Fibroblast of lung (primary cell): ENCODE data around the gene UBQLN4. TPM values are rescaled to one million over a fixed set of nuclear protein-coding genes. Genes with fewer than 3 reads are reported as not detected.

ENCODE experiments used
- DNase-seq, 2 donors: peaks; one replicate each; pipeline versions ENCODE4 v3.0.0 to v3.0.0-alpha.2; 2010; ENCODE audit warnings: low read depth in 2 of 2
- H2AFZ ChIP-seq: 2 replicates; pipeline ENCODE4 v1.5.1; 2012; ENCODE audit warnings: low read length, control low read depth, inconsistent platforms
- H3K27ac ChIP-seq: 2 replicates; pipeline ENCODE4 v1.5.1; 2011; ENCODE audit warnings: low read length, control low read depth; ENCODE audit not compliant: insufficient read depth
- H3K27me3 ChIP-seq: 2 replicates; pipeline ENCODE4 v1.5.1; 2011; ENCODE audit warnings: mild to moderate bottlenecking, low read length; ENCODE audit not compliant: control insufficient read depth, insufficient read depth
- H3K36me3 ChIP-seq: 2 replicates; pipeline ENCODE4 v1.5.1; 2011; ENCODE audit warnings: low read length; ENCODE audit not compliant: control insufficient read depth, insufficient read depth
- H3K4me1 ChIP-seq: 2 replicates; pipeline ENCODE4 v1.5.1; 2011; ENCODE audit warnings: low read length; ENCODE audit not compliant: control insufficient read depth, insufficient read depth; ENCODE audit errors: extremely low read depth
- H3K4me2 ChIP-seq: 2 replicates; pipeline ENCODE4 v1.5.1; 2011; ENCODE audit warnings: low read length, control low read depth; ENCODE audit not compliant: insufficient read depth; ENCODE audit errors: extremely low read depth
- H3K4me3 ChIP-seq, 4 experiments: fragments of 200-600 bp in 1 of 4; sonication (generic) in 1 of 4; replicated peaks in 1 of 4; 2 replicates each; pipeline ENCODE4 v1.5.1; 2011 to 2016; ENCODE audit warnings: low read length in 4 of 4, low read depth in 3 of 4, mild to moderate bottlenecking in 3 of 4, control low read depth in 2 of 4, inconsistent platforms in 1 of 4, mixed read lengths in 1 of 4; ENCODE audit not compliant: insufficient read depth in 1 of 4; ENCODE audit errors: control extremely low read depth in 1 of 4
- H3K79me2 ChIP-seq: 2 replicates; pipeline ENCODE4 v1.5.1; 2012; ENCODE audit warnings: mild to moderate bottlenecking, low read length, inconsistent platforms; ENCODE audit not compliant: control insufficient read depth, insufficient read depth
- H3K9ac ChIP-seq: 2 replicates; pipeline ENCODE4 v1.5.1; 2011; ENCODE audit warnings: mild to moderate bottlenecking, low read length, control low read depth; ENCODE audit not compliant: insufficient read depth
- H3K9me3 ChIP-seq: 2 replicates; pipeline ENCODE4 v1.5.1; 2012; ENCODE audit warnings: low read depth, low read length; ENCODE audit not compliant: control insufficient read depth, insufficient read depth
- H4K20me1 ChIP-seq: 2 replicates; pipeline ENCODE4 v1.5.1; 2011; ENCODE audit warnings: low read length; ENCODE audit not compliant: control insufficient read depth, insufficient read depth; ENCODE audit errors: extremely low read depth
- EZH2 ChIP-seq: IDR thresholded peaks from 2 replicates; pipeline ENCODE4 v1.5.1; 2012; ENCODE audit warnings: low read length, control low read depth, mild to moderate bottlenecking; ENCODE audit errors: missing control alignments
- polyA plus RNA-seq, 2 donors: library from polyadenylated mRNA; depleted of rRNA in 1 of 2; stranded (reverse) in 1 of 2; unstranded in 1 of 2; fragments of >200 nt; gene quantifications; 2 replicates each; pipeline ENCODE4 v1.2.1, GENCODE V29; 2011 to 2012; ENCODE audit warnings: missing spikeins in 1 of 2
- total RNA-seq: library from RNA; depleted of rRNA; stranded (reverse); fragments of >200 nt; gene quantifications from 2 replicates; pipeline ENCODE4 v1.2.1, GENCODE V29; 2014
- TF ChIP-seq, protein P1 (sequence below), 2 donors: IDR thresholded peaks in 1 of 2; conservative IDR thresholded peaks in 1 of 2; 1 replicate in 1 of 2; 2 replicates in 1 of 2; pipeline ENCODE4 v1.5.1; 2011 to 2012; ENCODE audit warnings: low read length in 2 of 2, control low read depth in 1 of 2, inconsistent platforms in 1 of 2, low read depth in 1 of 2, mild to moderate bottlenecking in 1 of 2

The UBQLN4 gene
- total and polyA plus RNA-seq, 2 donors (not counting 1 experiment from before 2014, with no cell fraction given): 11.1 to 12.5 TPM

DNA sequence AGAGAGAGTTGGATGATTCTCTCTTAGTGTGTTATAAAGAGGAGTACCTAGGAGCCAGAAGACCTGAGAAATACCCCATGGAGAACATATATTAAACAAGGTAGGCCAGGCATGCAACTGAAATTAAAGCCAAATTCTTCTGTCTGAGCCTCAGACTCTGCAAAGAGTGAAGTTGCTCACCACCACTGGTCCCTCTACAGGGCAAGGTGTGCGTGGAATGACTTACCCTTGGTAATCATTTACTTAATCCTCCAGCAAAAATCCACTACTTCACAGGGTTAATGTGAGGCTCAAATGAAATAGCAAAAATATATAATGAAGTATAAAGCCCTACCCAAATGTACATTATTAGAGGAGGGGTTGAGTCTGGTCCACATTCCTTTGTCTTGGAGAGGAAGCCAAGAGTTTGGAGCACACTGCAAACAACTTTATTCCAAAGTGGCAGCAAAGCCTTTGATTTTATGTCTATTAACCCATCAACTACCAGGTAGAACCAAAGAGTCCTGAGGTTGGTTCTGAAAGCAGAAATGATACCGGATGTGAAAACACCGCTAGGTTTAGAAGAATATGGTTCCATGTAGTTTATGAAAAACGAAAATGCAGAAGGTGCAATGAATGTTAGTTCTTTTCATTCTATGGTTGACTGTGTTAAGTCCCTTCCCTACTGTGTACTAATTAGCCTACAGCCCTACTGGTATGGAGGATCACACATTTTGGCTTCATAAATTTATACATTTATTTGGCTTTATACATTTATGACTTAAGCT, 41.4 kb downstream of the UBQLN4 start:
- Histone ChIP-seq H3K9ac (no peak overlapping the region), H3K4me1 (no peaks in the 10 kb centered on the region), H3K27me3 (no peaks in the 10 kb centered on the region), H3K36me3 (peaks cover 39% of the 10 kb centered on the region), H2AFZ (no peak overlapping the region), H4K20me1 (no peaks in the 10 kb centered on the region), H3K27ac (no peak overlapping the region), H3K9me3 (no peaks in the 10 kb centered on the region), H3K79me2 (peaks cover 5% of the 10 kb centered on the region), H3K4me2 (no peak overlapping the region), H3K4me3 (no peak overlapping the region)
- no peak for DNase-seq
- TF ChIP-seq EZH2: no peak
- TF ChIP-seq, protein P1, sequence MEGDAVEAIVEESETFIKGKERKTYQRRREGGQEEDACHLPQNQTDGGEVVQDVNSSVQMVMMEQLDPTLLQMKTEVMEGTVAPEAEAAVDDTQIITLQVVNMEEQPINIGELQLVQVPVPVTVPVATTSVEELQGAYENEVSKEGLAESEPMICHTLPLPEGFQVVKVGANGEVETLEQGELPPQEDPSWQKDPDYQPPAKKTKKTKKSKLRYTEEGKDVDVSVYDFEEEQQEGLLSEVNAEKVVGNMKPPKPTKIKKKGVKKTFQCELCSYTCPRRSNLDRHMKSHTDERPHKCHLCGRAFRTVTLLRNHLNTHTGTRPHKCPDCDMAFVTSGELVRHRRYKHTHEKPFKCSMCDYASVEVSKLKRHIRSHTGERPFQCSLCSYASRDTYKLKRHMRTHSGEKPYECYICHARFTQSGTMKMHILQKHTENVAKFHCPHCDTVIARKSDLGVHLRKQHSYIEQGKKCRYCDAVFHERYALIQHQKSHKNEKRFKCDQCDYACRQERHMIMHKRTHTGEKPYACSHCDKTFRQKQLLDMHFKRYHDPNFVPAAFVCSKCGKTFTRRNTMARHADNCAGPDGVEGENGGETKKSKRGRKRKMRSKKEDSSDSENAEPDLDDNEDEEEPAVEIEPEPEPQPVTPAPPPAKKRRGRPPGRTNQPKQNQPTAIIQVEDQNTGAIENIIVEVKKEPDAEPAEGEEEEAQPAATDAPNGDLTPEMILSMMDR (conservative IDR thresholded peaks at IDR 0.05 in 1 of 2, IDR thresholded peaks at IDR 0.05 in 1 of 2; ENCODE audit: low read depth in 1 of 2, low read length in 2 of 2): no peak

DNA sequence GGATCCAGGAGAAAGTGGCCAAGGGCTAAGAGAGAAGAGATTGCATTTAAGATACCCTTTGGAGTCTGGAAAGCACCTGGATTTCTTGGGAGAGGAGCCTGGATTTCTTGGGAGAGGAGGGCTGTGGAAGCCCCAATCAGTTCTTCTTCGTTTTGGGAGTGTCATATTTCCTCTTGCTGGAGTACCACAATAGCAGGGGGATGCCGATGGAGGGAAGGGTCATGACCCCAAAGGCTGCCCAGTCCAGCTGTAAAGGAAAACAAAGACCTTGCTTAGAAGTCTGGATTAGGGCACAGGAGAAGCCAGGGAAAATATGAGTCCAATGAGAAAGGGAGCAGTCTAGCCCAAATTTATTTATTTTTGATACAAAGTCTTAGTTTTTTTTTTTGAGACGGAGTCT, 44.2 kb downstream of the UBQLN4 start:
- Histone ChIP-seq H3K4me1 (no peaks in the 10 kb centered on the region), H4K20me1 (no peaks in the 10 kb centered on the region), H3K4me2 (no peak overlapping the region), H3K9ac (no peak overlapping the region), H3K27ac (no peak overlapping the region), H3K79me2 (no peaks in the 10 kb centered on the region), H2AFZ (no peak overlapping the region), H3K4me3 (no peak overlapping the region), H3K27me3 (no peaks in the 10 kb centered on the region), H3K9me3 (no peaks in the 10 kb centered on the region), H3K36me3 (peaks cover 32% of the 10 kb centered on the region)
- DNase-seq: no peak
- TF ChIP-seq, protein P1 (conservative IDR thresholded peaks at IDR 0.05 in 1 of 2, IDR thresholded peaks at IDR 0.05 in 1 of 2; ENCODE audit: low read depth in 1 of 2, low read length in 2 of 2): no peak
- TF ChIP-seq EZH2: no peak

DNA sequence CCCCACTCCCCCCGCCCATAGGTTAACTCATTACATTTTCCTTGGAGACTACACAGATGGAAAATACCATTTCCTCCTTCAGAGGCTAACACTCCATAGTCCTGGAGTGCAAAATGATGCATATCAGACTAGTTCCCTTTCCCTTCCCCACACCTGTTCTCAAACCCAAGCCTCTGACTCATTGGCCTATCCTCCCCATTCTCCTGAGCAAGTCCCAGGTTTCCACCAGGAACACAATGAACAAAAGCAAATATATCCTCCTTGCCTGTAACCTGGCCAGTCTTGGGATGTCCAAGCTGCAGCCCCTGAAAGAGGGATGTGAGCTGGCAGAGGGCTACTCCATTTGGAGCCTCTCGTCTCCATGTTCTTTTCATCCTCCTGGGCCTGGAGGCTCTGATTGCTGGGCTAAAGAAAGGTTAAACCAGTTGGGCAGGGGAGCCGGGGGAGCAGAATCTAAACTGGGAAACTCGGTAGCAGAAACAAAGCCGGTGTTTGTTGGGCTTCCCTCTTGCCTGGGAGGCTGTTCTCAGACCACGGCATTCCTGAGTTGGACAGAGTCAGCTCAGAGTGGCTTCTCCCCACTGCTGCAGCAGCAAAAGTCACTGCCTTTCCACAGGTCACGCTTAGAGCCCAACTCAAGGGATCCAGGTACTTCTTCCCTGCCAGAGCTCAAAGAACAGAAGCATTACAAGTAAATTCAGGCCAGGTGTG, 46.8 kb downstream of the UBQLN4 start:
- Histone ChIP-seq H3K4me1 (no peaks in the 10 kb centered on the region), H3K27ac (no peak overlapping the region), H4K20me1 (no peaks in the 10 kb centered on the region), H2AFZ (no peak overlapping the region), H3K9ac (no peak overlapping the region), H3K79me2 (no peaks in the 10 kb centered on the region), H3K4me3 (no peak overlapping the region), H3K9me3 (no peaks in the 10 kb centered on the region), H3K36me3 (peaks cover 20% of the 10 kb centered on the region), H3K4me2 (no peak overlapping the region), H3K27me3 (no peaks in the 10 kb centered on the region)
- no peak for DNase-seq
- TF ChIP-seq, protein P1 (conservative IDR thresholded peaks at IDR 0.05 in 1 of 2, IDR thresholded peaks at IDR 0.05 in 1 of 2; ENCODE audit: low read depth in 1 of 2, low read length in 2 of 2): no peak
- TF ChIP-seq EZH2: no peak
